HG03354 (cell line): ENCODE results near the gene MYO18A.

Source experiments
- ATAC-seq: cut with Tn5 transposase; IDR thresholded peaks from one replicate; pipeline ENCODE4 v1.9.1; 2021; ENCODE audit warnings: mild to moderate bottlenecking; ENCODE audit not compliant: unreplicated experiment, poor library complexity, severe bottlenecking

MYO18A gene

GRCh38 chr17:29131814-29132682, 48.1 kb downstream of the MYO18A start:
- no peak for ATAC-seq

GRCh38 chr17:29129731-29130130, 50.5 kb downstream of the MYO18A start:
- ATAC-seq = no peak

GRCh38 chr17:29127840-29128239, 52.4 kb downstream of the MYO18A start:
- no peak for ATAC-seq

GRCh38 chr17:29126268-29126930, 53.8 kb downstream of the MYO18A start:
- no peak for ATAC-seq

- ATAC-seq = no peak
Measured at GRCh38 chr17:29125651-29126050, 54.5 kb downstream of the MYO18A start.

- ATAC-seq = no peak
Measured at GRCh38 chr17:29124925-29125273, 55.3 kb downstream of the MYO18A start.

- ATAC-seq = no peak
Measured at GRCh38 chr17:29124135-29124924, 55.9 kb downstream of the MYO18A start.

GRCh38 chr17:29123111-29123510, 57.1 kb downstream of the MYO18A start:
- no peak for ATAC-seq

GRCh38 chr17:29121442-29121841, 58.8 kb downstream of the MYO18A start:
- ATAC-seq = no peak

- no peak for ATAC-seq
Measured at GRCh38 chr17:29120433-29120832, 59.8 kb downstream of the MYO18A start.

GRCh38 chr17:29119265-29119664, 60.9 kb downstream of the MYO18A start:
- no peak for ATAC-seq

GRCh38 chr17:29116804-29117753, 63.1 kb downstream of the MYO18A start:
- ATAC-seq = no peak

- no peak for ATAC-seq
Measured at GRCh38 chr17:29115961-29116803, 64.0 kb downstream of the MYO18A start.

GRCh38 chr17:29115435-29115834, 64.8 kb downstream of the MYO18A start:
- no peak for ATAC-seq

- ATAC-seq = no peak
Measured at GRCh38 chr17:29114141-29114540, 66.1 kb downstream of the MYO18A start.

- no peak for ATAC-seq
Measured at GRCh38 chr17:29113334-29113733, 66.9 kb downstream of the MYO18A start.

- no peak for ATAC-seq
Measured at GRCh38 chr17:29112771-29113295, 67.4 kb downstream of the MYO18A start.

GRCh38 chr17:29111816-29112499, 68.2 kb downstream of the MYO18A start:
- no peak for ATAC-seq
